HG02840 (cell line): Measurements from ENCODE around the gene SLC26A5.
"Not testable (repeated sequence)": the region's sequence is repeated elsewhere in the genome, so short reads cannot be mapped to it uniquely, and the experiment has no call there.

Source experiments
- ATAC-seq: cut with Tn5 transposase; IDR thresholded peaks from one replicate; pipeline ENCODE4 v1.9.1; 2021; ENCODE audit warnings: mild to moderate bottlenecking, moderate library complexity, moderate number of reproducible peaks; ENCODE audit not compliant: unreplicated experiment, low FRiP score

SLC26A5 gene

GRCh38 chr7:103446049-103446520, at the start of gene SLC26A5:
Gene SLC26A5, minus strand, starts transcription at chr7:103446207. Its CDS starts 24,693 bp downstream, at chr7:103421514.
- no peak for ATAC-seq

- no peak for ATAC-seq
Measured at GRCh38 chr7:103487419-103487818, 41.4 kb upstream of the SLC26A5 start.

DNA sequence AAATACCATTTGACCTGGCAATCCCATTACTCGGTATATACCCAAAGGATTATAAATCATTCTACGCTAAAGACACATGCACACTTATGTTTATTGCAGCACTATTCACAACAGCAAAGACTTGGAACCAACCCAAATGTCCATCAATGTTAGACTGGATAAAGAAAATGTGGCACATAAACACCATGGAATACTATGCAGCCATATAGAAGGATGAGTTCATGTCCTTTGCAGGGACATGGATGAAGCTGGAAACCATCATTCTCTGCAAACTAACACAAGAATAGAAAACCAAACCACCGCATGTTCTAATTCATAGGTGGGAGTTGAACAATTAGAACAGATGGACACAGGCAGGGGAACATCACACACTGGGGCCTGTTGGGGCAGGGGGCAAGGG, 40.9 kb upstream of the SLC26A5 start:
- ATAC-seq, result not testable (repeated sequence)

DNA sequence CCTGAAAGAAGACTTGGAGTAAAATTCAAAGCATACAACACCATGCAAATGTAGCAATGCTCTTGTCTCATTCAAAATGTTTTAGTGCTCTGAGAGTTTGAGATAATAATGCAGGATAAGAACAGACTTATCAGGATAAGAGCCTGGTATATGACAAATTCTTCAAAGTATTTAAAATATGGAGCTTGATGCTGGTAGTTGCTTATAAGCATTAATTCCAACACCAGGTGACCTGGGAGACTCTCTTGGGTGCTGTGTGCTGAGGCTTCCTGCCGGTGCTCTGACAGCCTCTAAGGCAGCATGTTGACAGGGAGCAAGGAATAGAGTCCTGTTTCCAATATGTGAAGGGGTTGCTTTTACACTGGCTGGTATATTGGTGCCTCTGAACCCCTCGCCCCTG, 34.8 kb upstream of the SLC26A5 start:
- no peak for ATAC-seq

DNA sequence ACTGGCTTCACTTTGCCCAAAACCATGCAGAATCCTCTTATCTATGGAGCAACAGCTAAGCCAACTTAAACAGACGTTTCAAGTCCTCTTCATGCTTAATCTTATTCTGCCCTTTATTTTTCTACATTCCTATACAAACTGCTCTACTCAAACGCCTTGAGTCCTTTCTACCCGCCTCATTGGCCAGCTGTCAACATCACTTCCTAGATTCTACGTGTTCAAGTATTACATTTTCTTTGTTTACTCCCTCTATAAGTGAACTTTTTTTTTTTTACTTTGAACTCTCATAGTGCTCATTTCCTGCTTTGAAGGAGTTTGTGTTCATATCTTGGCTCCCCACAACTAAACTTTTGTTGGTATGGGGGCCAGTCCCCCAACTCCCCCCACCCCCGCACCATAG, 28.9 kb upstream of the SLC26A5 start:
- ATAC-seq, result no peak

GRCh38 chr7:103469095-103469948, 23.3 kb upstream of the SLC26A5 start:
- ATAC-seq, result no peak

DNA sequence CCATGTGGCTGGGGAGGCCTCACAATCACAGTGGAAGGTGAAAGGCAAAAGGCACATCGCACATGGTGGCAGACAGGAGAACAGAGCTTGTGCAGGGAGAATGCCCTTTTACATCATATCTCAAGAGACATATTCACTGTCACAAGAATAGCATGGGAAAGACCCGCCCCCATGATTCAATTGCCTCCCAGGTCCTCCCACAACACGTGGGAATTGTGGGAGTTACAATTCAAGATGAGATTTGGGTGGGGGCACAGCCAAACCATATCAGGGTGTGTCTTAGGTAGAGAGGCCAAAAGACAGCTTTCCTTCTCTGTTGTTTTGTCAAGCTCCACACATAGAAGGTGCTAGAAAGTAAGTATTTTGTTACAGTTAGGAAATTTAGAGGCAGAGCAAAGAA, 20.8 kb upstream of the SLC26A5 start:
- ATAC-seq, result no peak

DNA sequence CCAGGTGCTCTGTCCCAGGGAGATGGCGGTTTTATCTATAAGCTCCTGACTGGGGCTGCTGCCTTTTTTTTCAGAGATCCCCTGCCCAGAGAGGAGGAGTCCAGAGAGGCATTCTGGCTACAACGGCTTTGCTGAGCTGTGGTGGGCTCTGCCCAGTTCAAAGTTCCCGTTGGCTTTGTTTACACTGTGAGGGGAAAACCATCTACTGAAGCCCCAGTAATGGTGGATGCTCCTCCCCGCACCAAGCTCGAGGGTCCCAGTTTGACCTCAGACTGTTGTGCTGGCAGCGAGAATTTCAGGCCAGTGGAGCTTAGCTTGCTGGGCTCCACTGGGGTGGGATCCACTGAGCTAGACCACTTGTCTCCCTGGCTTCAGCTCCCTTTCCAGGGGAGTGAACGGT, 16.4 kb upstream of the SLC26A5 start:
- ATAC-seq, result no peak

DNA sequence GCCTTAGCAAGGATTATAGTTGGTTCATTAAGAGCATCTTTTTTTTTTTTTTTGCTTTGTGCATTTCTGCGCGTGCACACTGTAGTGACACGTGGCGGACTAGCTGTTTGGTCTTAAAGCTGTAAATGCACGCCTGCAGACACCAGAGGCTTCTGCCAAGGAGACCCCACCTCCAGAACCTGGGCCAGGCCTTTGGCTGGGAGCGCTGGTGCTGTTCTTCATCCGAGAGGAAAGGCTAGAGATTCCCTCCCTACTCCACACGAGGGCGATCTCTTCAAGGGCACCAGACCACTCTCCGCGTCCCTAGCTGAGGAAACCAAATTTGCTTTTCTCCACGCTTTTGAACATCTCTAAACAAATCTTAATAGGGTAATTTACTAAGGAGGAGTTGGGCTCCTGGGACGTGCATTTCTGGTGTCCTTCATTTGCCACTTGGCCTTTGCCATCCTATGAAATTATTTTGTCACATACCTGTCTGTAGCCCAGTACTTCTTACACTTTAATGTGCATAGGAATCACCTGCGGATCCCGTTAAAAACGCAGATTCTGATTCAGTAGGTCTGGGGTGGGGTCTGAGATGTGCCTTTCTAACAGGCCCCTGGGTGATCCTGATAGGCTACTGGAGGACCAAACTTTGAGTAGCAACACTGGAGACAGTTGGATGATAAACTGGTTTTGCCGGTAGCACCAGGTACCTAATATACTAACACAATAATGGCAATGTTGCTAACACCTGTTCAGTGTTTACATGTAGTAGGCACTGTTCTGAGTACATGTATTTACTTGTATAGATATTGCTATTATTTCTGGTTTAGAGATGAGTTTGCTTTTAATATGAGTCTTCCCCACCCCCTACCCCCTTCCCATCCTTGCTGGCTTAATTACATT, 1.3 kb upstream of the SLC26A5 start:
- no peak for ATAC-seq

DNA sequence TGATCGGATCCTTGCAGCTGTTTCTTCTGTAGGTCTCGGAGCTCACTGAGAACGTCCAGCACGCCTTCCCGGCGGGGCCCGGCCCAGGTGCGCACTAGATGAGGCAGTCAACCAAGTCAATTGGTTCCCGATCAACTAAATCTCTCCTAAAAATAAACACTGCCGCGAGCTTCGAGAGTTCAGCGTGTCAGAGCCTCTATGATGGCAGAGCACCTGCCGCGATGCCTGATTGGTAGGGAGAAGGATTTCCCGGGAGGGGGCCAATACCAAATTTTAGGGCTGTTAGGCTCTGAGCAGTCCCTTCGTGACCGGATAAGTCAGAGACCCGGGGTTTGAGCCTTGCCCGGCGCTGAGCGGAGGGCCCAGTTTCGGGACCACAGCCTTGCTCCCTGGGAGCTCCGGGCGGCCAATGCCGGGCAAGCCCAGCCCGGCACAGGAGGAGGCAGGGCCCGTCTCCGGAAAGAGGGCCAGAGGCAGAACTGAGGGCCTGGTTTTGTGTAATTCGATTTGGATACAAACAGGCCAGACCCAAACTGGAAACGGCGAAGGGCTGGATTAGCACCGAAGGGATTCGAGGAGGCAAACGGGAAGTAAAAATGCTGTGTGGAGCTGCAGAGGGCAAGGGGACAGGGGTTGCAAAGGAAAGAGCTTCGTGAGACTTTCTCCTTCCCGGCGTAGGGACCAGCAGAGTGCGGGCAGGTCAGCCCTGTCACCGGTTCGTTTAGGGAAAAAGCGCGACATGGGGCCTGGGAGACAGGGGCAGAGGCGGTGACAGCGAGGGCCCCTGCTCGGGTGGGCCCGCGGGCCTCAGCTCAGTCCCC, 569 bp downstream of the SLC26A5 start:
- no peak for ATAC-seq

DNA sequence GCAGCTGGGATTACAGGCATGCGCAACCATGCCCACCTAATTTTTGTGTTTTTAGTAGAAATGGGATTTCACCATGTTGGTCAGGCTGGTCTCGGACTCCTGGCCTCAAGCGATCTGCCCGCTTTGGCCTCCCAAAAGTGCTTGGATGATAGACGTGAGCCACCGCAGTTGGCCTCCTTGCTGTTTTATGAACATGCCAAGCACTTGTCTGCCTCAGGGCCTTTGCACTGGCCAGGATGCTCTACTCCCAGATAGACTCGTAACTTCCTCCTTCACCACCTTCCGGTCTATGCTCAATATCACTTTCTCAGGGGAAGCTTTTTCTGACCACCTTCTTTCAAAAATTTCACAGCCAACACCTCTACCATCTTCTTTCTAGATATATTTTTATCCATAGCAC, 6.3 kb downstream of the SLC26A5 start:
- ATAC-seq, result no peak

DNA sequence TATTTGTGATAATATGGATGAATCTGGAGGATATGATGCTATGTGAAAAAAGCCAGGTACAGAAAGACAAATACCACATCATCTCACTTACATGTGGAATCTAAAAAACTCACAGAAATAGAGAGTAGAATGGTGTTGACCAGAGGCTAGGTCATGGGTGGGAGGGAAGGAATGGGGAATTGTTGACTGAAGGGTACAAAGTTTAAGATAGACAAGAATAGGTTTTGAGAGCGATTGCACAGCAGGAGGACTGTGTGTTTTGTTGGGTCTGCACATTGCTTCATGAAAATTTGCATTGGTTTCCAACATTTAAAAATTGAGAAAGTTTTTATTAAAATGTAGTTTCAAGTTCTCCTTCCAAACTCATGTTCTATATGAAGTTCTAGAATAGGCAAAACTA, 8.4 kb downstream of the SLC26A5 start:
- ATAC-seq, result no peak

- ATAC-seq, result no peak
Measured at GRCh38 chr7:103432712-103433111, 13.3 kb downstream of the SLC26A5 start.

GRCh38 chr7:103425177-103425576, 20.8 kb downstream of the SLC26A5 start:
- ATAC-seq, result no peak

- ATAC-seq, result no peak
Measured at GRCh38 chr7:103423467-103424179, 22.4 kb downstream of the SLC26A5 start.

DNA sequence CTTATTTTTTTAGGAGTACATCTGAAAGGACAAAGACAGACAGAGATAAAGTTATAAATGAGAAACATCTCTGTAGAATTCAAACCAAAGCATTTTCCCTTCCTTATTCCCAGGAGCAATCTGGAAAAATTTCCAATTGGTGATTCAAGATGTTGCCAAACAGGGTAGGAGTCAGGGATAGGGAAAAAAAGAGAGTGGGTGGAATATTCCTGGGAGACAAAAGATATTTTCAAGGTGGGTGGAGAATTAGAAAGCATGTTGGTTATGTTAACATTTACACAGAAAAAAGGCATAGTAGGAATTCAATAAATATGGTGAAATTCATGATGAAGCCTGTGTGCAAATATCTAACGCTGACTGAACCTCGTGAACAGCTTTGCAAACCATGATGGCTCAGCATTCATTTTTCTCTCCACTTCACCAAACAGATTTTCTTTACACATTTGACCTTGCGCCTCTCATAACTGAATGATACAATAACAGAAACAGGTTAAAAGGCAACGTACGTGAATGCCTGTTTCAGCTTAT, 25.1 kb downstream of the SLC26A5 start:
- no peak for ATAC-seq

DNA sequence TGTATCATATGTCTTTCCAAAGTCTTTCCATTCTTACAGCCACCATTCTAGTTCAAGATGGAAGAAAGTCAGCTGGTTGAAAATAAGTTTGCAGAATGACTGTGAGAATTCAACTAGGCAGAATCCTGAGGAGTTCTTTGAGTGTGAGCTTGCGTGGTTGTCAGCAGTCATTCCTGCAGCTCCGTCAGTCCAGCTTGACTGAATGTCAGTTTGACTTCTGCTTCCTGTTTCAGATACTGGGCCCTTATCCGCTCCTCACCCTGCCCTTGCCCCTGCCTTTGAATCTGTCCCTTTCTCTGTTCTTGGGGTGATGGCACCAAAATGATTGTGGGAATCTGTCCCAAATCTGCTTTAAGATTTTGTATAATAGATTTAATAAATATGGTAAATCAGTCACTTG, 27.8 kb downstream of the SLC26A5 start:
- no peak for ATAC-seq

DNA sequence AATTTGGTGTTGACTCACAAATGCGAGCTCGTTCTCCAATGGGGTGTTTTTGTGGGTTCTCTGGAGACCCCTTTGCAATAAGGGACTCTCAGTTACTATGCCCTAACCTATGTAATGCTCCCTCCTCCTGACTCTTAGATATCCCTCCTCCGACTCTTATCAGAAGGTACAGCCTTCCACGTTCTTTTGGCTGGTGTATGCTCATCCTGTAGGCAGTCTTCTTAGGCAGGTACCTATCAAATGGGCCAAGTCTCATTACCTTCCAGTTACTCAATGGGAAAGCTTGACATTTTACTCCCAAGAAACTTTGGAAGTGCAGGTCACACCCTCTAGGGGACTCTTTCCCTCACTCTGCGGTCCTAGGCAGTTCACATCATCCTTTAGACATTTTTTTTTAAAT, 32.6 kb downstream of the SLC26A5 start:
- no peak for ATAC-seq

- ATAC-seq, result no peak
Measured at GRCh38 chr7:103412151-103412550, 33.9 kb downstream of the SLC26A5 start.
